Germinal center (tissue), 1 donor: Measurements from ENCODE around the gene TSEN34.
"Not testable (repeated sequence)": the region's sequence is repeated elsewhere in the genome, so short reads cannot be mapped to it uniquely, and the experiment has no call there.

Experiments
- DNase-seq: peaks from one replicate; pipeline ENCODE4 v3.0.0; 2012; ENCODE audit warnings: mixed read lengths, low spot score

TSEN34 gene

DNA sequence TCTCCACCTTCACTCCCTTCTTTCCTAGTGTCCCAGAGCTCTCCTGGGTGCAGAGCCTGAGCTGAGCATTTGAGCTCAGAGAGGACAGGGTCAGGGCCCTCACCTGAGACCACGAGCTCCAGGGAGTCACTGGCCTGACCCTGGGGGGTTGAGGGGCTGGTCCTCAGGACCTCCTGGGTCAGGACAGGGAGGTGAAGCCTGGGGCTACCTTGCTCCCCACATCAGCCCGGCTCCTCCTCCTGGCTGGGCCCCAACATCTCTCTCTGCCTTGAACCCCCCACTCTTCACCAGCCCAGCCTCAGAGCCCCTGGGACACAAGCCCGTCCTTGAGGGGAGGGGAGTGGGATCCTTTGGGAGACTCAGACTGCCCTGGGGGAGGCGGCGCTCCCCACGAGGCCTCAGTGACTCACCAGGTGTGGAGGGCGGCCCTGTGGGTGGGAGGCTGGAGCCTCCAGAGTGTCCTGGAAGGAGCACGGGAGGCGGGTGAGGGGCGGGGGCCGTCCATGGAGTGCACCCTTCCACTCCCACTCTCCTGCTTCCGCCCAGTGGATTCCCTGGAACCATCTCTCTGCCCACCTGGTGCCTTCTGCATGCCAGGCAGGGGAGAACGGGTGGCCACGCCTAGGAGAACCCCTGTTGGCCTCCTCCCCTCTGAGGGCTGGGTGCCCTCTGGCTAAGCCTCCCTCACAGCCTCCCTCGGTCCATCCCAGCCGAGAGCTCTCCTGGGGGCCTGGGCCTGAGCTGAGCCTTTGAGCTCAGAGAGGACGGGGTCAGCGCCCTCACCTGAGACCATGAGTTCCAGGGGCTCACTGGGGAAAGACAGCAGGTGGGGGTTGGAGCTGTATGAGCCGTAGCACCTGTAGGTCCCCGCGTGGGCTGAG is 48.6 kb downstream of the TSEN34 start:
- DNase-seq, result not testable (repeated sequence)

DNA sequence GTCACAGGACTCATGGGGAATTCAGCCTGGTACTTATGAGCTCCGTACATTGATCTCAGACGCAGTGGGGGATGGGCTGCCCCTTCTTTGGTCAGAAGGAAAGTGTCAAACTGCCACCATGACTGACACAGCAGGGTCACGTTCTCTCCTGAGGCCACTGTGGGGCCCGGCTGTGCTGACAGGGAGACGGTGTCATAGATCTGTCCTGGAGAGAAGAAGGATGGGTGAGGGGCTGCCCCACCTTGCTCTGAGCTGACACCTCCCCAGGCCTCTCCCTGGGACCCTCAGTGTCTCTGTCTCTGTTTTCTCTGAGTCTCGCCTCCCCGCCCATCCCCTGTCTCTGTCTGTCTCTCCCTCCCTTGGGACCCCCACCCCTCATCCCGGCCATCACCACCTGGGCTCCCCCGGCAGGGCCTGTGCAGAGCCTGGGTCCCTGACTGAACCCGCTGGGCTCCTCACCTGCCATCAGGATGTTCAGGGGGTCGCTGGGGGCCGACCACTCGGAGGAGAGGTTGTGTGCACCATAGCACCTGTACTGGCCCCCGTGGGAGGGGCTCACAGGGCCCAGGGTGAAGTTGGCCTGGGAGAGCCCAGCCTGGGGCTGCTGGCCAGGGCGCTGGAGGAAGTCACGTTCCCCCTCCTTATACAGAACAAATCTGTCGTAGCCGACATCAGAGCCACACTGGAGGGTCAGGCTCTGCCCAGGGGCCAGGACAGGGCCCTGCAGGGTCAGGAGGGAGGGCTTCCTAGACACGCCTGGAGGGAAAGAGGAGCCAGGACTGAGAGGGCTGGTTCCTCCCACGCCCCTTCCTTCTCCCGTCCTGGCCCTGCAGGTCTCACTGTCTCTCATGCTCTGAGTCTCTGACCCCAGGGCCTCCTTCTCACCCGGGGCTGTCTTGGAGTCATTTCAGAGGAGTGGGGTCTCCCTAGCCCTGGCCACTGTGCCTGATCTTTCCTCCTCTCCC is 49.5 kb downstream of the TSEN34 start:
- DNase-seq, result not testable (repeated sequence)

DNA sequence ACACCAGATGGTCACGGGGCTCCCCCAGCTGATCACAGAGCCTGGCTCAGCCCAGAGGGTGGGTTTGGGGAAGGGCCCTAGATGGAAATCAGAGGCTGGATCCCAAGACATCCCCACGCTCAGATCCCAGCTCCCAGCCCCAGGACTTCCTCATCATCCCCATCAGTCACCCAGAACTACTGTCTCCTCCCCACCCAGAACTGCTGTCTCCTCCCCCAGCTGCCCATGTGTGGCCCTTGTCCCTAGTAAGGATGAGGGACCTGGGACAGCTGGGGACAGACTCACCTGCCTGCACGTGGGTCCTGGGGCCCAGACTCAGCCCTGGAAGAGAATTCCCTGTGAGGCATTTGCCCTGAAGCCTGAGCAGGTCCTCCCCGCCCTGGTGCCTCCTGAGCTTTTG is 51.1 kb downstream of the TSEN34 start:
- not testable (repeated sequence) for DNase-seq

DNA sequence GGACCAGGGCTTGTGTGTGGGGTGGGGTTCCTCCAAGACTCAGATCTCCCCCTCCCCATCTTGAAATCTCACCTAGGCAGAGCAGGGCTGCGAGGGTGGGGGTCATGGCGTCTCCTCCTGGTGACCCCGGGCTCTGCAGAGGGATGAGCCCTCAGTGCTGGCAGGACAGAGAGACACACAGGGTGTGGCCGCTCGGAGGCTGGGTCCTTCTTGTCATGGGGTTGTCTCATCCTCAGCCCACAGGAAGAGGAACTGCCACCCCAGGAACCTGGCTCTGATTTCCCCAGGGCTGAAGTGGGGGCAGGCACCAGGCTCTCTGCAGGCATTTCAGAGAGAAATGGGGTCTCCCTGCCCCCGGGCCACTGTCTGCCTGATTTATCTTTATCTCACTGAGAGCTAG is 51.5 kb downstream of the TSEN34 start, which contains the start of gene LILRA6:
Gene LILRA6, minus strand, starts transcription at position 145 of the 400 bp plus-strand sequence.
- not testable (repeated sequence) for DNase-seq

DNA sequence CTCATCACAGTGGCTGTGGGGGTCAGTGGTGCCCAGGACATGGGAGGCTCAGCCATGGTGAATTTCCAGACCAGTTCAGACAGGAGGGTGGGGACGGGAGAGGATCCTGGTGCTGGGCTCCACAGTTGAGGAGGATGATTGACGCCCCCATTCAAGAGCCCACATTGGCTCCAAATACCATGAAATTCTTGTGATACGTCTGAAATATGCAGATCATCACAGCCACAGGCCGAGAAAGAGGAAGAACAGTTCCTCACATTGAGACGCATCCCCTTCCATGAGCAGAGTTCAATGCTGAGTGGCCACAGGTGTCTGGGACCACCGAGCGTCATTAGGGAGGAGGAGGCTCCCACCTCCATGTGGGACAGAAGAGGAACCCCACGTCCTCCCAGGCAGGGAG is 52.7 kb downstream of the TSEN34 start:
- DNase-seq, result not testable (repeated sequence)
